ENCODE results near the gene ALS2CL.

ALS2CL gene

GRCh38 chr3:46624975-46625490 lies 68.4 kb downstream of the ALS2CL start:
- no peak for TF ChIP-seq CTCF (IDR thresholded peaks at IDR 0.05; ENCODE audit: insufficient read depth, missing control alignments)
- DNase-seq (ENCODE audit: insufficient read length, low spot score), result no peak
- FAIRE-seq, result no peak

- no peak for TF ChIP-seq CTCF (IDR thresholded peaks at IDR 0.05; ENCODE audit: insufficient read depth, missing control alignments)
- no peak for DNase-seq (ENCODE audit: insufficient read length, low spot score)
- no peak for FAIRE-seq
Measured at GRCh38 chr3:46624533-46624932, 68.9 kb downstream of the ALS2CL start.

- DNase-seq (ENCODE audit: insufficient read length, low spot score) (no peak), FAIRE-seq (no peak)
- TF ChIP-seq CTCF (IDR thresholded peaks at IDR 0.05; ENCODE audit: insufficient read depth, missing control alignments), result no peak
Measured at GRCh38 chr3:46619845-46620778, 73.4 kb downstream of the ALS2CL start.

Data from D721Med (cell line).